Neuron (in vitro differentiated cells): ENCODE results near the gene SF3B4.
"Not testable (repeated sequence)": the region's sequence is repeated elsewhere in the genome, so short reads cannot be mapped to it uniquely, and the experiment has no call there.

ENCODE experiments used
- H2AFZ ChIP-seq: one replicate; pipeline ENCODE4 v1.6.1; 2013; ENCODE audit warnings: low read depth, mild to moderate bottlenecking, inconsistent platforms, low read length, moderate library complexity
- H3K27me3 ChIP-seq: one replicate; pipeline ENCODE4 v1.6.1; 2013; ENCODE audit warnings: low read length; ENCODE audit not compliant: insufficient read depth
- H3K36me3 ChIP-seq: one replicate; pipeline ENCODE4 v1.6.1; 2013; ENCODE audit warnings: low read length; ENCODE audit not compliant: insufficient read depth
- H3K4me1 ChIP-seq: one replicate; pipeline ENCODE4 v1.6.1; 2013; ENCODE audit warnings: low read length; ENCODE audit not compliant: insufficient read depth
- H3K4me3 ChIP-seq: 2 replicates; pipeline ENCODE4 v1.5.1; 2013; ENCODE audit warnings: mild to moderate bottlenecking, low read length, moderate library complexity
- H3K9me3 ChIP-seq: one replicate; pipeline ENCODE4 v1.6.1; 2013; ENCODE audit warnings: low read length

Gene SF3B4

GRCh38 chr1:149899460-149900284, 27.9 kb downstream of the SF3B4 start, which contains the start of gene BOLA1:
BOLA1 (plus strand) TSS chr1:149899568; CDS start chr1:149900060, 492 bp downstream.
- Histone ChIP-seq H3K9me3 (no peaks in the 10 kb centered on the region), H2AFZ (no peak within 1 kb of the TSS), H3K27me3 (no peaks in the 10 kb centered on the region), H3K4me3 (peak within 1 kb of the TSS; percentile 59), H3K4me1 (peaks cover 6% of the 10 kb centered on the region), H3K36me3 (no peaks in the 10 kb centered on the region)

GRCh38 chr1:149896575-149896974, 31.0 kb downstream of the SF3B4 start:
- Histone ChIP-seq H3K9me3 (no peaks in the 10 kb centered on the region), H3K36me3 (no peaks in the 10 kb centered on the region), H2AFZ (no peak overlapping the region), H3K4me1 (peaks cover 6% of the 10 kb centered on the region), H3K27me3 (no peaks in the 10 kb centered on the region), H3K4me3 (no peak overlapping the region)

GRCh38 chr1:149888999-149889289, 38.7 kb downstream of the SF3B4 start:
- H3K36me3 ChIP-seq = no peaks in the 10 kb centered on the region
- peaks cover 16% of the 10 kb centered on the region for H3K4me1 ChIP-seq
- H3K4me3 ChIP-seq = peak overlapping the region; percentile 62
- H2AFZ ChIP-seq = peak overlapping the region; percentile 11
- H3K9me3 ChIP-seq = no peaks in the 10 kb centered on the region
- no peaks in the 10 kb centered on the region for H3K27me3 ChIP-seq

GRCh38 chr1:149888247-149888998, 39.2 kb downstream of the SF3B4 start:
- Histone ChIP-seq H2AFZ (peak overlapping the region; percentile 11), H3K9me3 (no peaks in the 10 kb centered on the region), H3K36me3 (no peaks in the 10 kb centered on the region), H3K27me3 (no peaks in the 10 kb centered on the region), H3K4me3 (peak overlapping the region; percentile 62), H3K4me1 (peaks cover 19% of the 10 kb centered on the region)

GRCh38 chr1:149887456-149888246, 40.0 kb downstream of the SF3B4 start:
- peak overlapping the region; percentile 62 for H3K4me3 ChIP-seq
- H3K27me3 ChIP-seq = no peaks in the 10 kb centered on the region
- H3K36me3 ChIP-seq = no peaks in the 10 kb centered on the region
- H3K4me1 ChIP-seq = peaks cover 19% of the 10 kb centered on the region
- H2AFZ ChIP-seq = no peak overlapping the region
- H3K9me3 ChIP-seq = no peaks in the 10 kb centered on the region

- Histone ChIP-seq H3K4me1 (peaks cover 19% of the 10 kb centered on the region), H3K4me3 (peak overlapping the region; percentile 62)
- H3K9me3 ChIP-seq, H3K27me3 ChIP-seq, H2AFZ ChIP-seq, H3K36me3 ChIP-seq: not testable (repeated sequence)
These were observed 40.5 kb downstream of the SF3B4 start for GRCh38 chr1:149887196-149887455.

GRCh38 chr1:149886396-149887195, 41.0 kb downstream of the SF3B4 start:
- Histone ChIP-seq H3K27me3 (no peaks in the 10 kb centered on the region), H3K9me3 (no peaks in the 10 kb centered on the region), H3K36me3 (no peaks in the 10 kb centered on the region), H3K4me1 (peaks cover 19% of the 10 kb centered on the region), H2AFZ (no peak overlapping the region), H3K4me3 (peak overlapping the region; percentile 62)

- H3K36me3 ChIP-seq, H3K9me3 ChIP-seq, H3K27me3 ChIP-seq, H2AFZ ChIP-seq: not testable (repeated sequence)
- Histone ChIP-seq H3K4me1 (peaks cover 19% of the 10 kb centered on the region), H3K4me3 (peak overlapping the region; percentile 62)
These were observed 41.5 kb downstream of the SF3B4 start for GRCh38 chr1:149886121-149886395.

- peak overlapping the region; percentile 62 for H3K4me3 ChIP-seq
- peaks cover 19% of the 10 kb centered on the region for H3K4me1 ChIP-seq
- H3K36me3 ChIP-seq = no peaks in the 10 kb centered on the region
- no peak overlapping the region for H2AFZ ChIP-seq
- no peaks in the 10 kb centered on the region for H3K27me3 ChIP-seq
- no peaks in the 10 kb centered on the region for H3K9me3 ChIP-seq
These were observed 42.1 kb downstream of the SF3B4 start for GRCh38 chr1:149885339-149886120.

- Histone ChIP-seq H2AFZ (no peak overlapping the region), H3K4me3 (peak overlapping the region; percentile 62), H3K9me3 (no peaks in the 10 kb centered on the region), H3K27me3 (no peaks in the 10 kb centered on the region), H3K4me1 (peaks cover 19% of the 10 kb centered on the region), H3K36me3 (no peaks in the 10 kb centered on the region)
These were observed 42.9 kb downstream of the SF3B4 start for GRCh38 chr1:149884433-149885338.

GRCh38 chr1:149883598-149884247, 43.9 kb downstream of the SF3B4 start:
- Histone ChIP-seq H3K4me3 (peak overlapping the region; percentile 62), H3K36me3 (no peaks in the 10 kb centered on the region), H3K9me3 (no peaks in the 10 kb centered on the region), H3K4me1 (peaks cover 16% of the 10 kb centered on the region), H3K27me3 (no peaks in the 10 kb centered on the region), H2AFZ (no peak overlapping the region)
